ENCODE measurements around the gene CTXN3.

CTXN3 gene

DNA sequence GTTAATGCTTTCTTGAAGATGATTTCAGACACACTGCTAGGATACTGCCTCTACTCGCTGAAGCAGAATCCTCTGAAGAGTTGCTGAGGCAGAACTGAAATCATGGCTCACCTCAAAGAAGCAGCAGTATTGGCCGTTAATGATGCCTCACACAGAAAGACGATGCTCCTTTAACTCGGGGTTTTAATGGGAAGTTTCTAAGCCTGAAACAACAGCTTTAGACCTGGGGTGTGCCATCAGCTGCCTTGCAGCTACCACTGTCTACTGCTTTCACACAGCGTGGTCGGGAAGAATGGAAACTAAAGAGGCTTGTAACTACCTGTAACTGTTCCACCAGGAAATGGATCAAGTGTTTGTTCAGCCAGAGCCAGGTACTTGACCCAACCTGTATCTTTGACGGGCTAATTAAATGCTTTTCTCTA is at the start of gene CTXN3:
CTXN3 (plus strand) TSS at position 65 of the 422 bp plus-strand sequence. CDS start 8,440 bp downstream, outside the sequence.
- DNase-seq (ENCODE audit: low read depth in 3 of 3), result no peak

DNA sequence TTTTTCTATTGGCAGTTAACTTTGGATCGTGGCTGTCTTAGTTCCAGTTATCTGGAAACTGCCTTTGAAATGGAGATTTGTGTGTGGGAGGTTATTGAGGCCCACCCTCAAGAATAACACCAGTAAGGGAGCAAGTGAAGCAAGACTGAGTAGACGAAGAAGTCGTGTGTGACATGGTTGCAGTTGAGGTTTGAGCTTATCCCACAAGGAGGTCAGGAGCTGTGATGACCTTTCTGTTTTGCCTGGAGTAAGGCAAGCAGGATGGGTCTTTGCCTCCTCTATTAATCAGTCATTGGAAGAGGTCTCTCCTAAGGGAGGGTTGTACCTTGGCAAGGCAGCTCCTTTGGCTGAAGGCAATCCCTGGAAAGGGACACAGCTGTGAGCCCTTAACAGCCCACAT is 49.6 kb upstream of the CTXN3 start:
- no peak for DNase-seq (ENCODE audit: low read depth in 3 of 3)

DNA sequence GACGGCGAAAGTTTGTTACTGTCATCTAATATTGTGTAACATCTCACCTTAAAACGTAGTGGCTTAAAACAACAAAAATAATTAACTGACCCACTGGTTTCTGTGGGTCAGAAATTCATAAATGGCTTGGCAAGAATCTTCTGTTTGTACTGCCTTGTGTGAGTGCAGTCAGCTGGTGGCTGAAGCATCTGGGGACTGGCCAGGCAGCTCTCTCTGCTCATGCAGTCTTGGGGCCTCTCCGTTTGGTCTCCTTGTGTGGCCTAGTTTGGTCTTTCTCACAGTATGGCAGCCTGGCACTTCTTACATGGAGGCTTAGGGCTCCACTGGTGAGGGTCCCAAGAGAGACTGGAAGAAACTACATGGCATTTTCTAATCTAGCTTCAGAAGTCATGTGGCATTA is 49.0 kb upstream of the CTXN3 start:
- no peak for DNase-seq (ENCODE audit: low read depth in 3 of 3)

DNA sequence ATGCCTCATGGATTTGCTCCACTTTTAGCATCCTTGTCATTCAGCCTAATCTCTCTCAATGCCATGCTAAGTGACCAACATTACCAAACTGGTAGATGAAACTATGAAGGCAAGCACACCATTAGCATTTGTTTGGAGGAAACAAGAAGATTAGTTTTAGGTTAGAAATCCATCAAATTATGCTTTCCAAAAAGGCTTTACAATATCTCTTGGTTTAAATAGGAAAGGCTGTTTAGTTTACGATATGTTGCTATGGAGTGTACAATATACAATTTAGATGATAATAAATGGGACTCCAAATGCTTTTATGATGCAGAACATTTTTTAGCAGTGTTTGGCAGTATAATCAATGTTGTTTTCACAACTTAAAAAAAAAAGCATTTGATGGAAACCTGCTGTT is 47.8 kb upstream of the CTXN3 start:
- no peak for DNase-seq (ENCODE audit: low read depth in 3 of 3)

DNA sequence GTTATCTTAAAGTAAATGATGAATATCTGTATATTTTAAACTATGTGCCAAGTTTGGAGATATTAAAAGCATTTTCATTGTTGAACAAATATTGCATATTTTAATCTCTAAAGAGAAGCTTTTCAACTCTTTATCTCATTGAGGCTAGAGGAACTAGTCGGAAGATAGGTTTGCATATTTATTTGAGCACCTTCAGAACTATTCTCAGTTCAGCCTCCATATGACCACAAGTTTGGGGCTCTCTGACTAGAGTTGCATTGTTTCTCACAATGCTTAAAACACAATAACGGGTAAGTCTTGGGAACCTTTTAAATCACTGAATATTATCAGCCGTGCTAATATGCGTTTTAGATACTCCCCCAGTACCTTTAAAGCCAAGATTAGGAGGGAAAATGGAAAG is 47.3 kb upstream of the CTXN3 start:
- no peak for DNase-seq (ENCODE audit: low read depth in 3 of 3)

DNA sequence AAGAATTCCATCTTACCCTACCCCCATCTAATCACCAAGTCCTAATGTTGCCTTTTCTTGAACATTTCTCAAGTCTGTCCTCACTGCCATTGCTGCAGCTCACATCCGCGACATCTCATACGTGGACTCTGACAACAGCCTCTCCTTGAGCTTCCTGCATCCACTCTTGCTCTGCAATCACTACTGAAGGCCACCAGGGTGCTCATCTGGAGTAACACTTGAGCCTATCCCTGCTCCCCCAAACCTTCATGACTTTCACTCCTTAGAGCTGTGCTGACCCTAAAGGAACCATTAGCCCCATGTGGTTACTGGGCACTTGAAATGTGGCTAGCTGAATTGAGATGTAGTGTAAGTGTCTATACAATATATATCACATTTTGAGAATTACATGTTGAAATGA is 46.4 kb upstream of the CTXN3 start:
- no peak for DNase-seq (ENCODE audit: low read depth in 3 of 3)

DNA sequence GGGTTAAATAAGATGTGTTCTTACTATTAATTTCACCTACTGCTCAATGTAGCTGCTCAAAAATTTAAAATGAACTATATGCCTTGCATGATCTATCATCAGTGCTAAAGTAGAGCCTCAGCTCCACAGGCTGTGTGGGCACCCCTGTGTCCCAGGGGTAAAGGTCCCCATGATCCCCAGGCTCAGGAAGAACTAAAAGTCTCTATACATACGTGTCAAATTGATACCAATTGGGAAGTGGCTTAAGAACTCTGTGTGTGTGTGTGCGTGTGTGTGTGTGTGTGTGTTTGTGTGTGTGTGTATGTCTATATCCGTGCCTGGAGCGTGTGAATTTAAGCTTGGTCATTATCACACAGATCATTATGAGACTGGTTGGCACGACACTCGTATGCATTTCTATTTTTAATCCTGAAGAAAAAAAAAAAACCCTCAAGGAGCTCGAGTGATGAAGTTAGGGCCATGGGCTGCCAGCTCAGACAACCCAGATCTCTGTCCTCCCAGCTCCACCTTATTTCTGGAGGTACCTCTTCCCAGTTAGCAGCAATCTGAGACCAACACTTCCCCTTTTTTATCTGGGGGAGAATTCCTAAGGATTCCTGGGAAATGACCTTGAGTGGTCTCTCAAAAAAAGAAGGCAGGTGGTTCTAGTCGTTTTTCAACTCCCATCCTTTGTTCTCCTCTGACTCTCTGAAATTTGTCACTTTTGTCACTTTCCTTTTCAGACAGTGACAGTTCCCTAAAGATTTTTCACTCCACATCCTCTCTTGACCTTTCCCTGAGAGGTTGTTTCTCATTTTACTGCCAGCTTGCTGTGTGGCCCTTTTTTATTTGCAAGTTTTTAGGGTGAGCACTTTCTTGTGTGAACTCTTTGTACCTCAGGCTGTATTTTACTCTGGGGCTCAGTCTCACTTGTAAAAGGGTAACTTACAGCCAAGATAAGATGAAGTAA is 45.7 kb upstream of the CTXN3 start:
- DNase-seq (ENCODE audit: low read depth in 3 of 3), result no peak

DNA sequence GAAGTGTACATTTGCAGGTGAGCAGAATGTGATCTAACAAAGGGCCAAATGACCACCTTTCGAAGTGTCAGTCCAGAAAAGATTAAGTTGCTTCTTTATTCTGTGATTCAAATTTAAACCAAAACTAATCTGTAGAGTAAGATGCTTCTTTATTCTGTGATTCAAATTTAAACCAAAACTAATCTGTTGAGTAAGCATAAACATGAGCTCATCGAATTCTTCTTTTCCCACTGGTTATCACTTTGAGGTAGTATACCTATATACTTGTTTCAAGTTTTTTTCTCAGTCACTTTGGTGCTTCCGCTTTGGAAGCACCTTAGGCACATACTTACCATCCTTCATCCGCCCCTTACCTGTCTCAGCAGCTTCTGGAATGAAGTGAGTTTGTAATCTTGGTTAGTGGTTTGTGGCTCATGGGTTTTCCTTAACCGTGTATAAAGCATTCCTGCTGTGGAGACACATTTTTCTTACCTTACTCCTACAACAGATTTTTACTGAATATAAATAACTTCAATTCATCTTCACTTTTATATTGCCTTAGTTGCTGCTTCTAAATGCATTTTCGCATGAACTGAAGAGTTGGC is 40.7 kb upstream of the CTXN3 start:
- no peak for DNase-seq (ENCODE audit: low read depth in 3 of 3)

DNA sequence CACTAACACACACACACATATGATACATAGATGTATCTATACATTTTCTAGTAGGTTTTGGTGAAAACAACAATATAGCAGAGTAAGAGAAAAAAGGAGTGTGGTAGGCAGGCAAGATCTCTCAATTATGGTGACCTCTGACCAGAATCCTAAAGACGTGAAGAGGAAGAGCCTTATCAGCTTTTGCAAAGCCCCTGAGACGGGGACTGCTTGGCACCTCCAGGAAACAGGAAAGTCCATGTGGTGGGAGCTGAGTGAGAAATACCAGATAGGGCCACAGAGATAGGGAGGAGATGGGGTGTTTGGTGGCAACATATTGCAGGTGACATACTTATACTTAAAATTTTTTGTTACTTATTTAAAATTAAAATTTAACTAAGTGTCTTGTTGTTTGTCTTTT is 39.9 kb upstream of the CTXN3 start:
- no peak for DNase-seq (ENCODE audit: low read depth in 3 of 3)

DNA sequence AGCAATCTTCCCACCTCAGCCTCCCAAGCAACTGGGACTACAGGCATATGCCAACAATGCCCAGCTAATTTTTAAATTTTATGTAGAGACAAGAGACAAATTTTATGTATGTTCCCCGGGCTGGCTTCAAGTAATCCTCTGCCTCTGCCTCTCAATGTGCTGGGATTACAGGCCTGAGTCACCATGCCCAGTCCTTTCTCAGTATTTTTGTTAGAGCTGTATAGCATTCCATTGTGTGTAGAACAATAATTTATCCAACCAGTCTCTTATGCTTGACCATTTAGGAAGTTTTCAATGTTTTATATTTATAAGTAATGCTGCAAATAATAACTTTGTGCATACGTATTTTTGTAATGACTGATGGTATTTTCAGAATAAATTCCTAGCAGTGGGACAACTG is 38.9 kb upstream of the CTXN3 start:
- DNase-seq (ENCODE audit: low read depth in 3 of 3), result no peak

DNA sequence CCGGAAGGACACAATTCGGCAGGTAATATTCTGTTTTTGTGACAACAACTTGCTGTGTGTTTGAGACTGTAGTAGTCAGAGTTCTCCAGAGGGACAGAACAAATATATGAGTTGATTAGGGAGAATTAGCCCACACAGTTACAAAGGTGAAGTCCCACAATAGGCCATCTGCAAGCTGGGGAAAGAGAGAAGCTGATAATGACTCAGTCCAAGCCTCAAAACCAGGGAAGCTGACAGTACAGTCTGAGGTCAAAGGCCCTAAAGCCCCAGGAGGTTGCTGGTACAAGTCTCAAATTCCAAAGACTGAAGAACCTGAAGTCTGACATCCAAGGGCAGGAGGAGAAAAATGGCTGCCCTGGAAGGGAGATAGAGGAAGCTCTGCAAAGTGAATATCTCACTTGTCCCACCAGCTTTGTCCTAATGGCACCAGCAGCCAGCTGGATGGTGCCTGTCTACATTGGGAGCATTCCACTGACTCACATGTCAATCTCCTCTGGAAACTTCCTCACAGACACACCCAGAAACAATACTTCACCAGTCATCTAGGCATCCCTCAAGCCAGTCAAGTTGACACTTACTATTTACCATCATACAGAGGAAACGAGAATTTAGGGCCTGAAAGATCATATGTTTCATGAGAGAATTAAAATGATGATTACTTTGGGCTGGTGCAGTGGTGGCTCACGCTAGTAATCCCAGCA is 36.3 kb upstream of the CTXN3 start:
- DNase-seq (ENCODE audit: low read depth in 3 of 3), result no peak

DNA sequence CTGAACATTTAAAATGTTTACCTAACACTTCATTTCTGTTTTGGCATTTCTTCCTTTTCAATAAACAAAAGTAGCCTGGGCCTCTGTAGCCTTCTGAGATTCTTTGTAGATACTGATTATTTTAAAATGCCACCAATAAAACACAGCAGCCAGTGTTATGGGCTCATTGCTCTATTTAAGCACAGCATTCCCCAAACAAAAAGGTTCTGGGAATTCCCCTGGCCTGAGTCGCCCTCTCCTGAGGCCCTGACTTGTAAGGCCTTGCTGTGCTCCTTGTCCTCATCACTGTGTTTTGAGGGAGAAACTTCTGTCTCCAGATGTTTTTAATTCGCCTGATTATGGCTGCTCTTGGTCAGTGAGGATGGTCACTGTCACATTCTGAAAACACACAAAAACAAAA is 33.0 kb upstream of the CTXN3 start:
- no peak for DNase-seq (ENCODE audit: low read depth in 3 of 3)

DNA sequence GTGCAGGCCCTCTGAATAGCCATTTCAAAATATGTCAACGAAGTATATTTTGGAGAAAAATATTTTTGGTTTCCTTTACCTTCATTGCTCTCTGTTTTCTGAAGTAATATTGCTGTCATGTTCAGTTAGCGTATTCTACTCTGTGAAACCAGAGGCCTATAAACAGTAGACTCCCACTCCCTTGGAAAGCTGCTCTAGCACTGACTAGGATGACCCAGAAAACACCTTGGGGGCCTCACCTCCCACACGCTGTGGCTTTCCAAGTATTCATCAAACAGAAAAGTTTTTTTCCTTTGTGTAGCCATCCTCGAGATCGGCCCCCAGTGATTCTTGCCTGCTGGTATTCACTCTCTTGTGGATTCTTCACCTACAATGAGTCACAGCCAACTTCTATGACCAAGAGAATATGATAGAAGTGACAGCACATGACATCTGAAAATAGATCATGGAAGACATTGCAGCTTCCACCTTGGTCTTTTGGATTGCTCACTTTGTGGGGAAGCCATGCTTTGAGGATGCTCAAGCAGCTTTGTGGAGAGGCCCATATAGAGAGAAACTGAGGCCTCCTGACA is 28.9 kb upstream of the CTXN3 start:
- DNase-seq (ENCODE audit: low read depth in 3 of 3), result no peak

DNA sequence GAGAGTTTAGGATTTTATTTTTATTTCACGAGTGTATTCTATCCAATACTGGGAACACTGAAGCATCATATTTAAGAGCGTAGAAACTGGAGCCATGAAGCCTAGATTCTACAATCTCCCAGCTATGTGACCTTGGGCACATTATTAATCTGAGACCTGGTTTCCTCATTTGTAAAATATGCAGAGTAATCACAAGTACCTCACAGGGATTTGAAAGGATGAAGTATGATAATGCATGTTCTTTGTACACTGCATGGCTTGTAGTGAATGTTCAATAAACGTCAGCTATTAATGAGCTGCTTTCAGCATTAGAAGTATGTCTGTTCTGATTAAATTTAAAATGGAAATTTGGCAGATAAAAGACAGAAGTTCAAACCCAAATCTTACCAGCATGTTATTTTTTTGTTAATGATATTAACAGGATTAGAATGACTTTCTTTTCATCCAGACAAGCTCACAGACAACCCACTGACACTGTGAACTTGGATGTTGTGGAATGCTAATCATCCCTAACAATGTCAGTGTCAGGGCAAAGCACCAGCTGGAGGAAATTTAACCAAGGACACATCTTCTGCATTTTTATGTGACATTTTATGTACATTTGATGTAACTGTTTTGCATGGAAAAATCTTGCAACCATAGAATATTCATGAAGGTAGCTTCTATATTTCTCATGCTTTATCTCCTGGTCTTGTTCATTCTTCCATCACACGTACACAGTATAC is 27.1 kb upstream of the CTXN3 start:
- no peak for DNase-seq (ENCODE audit: low read depth in 3 of 3)

DNA sequence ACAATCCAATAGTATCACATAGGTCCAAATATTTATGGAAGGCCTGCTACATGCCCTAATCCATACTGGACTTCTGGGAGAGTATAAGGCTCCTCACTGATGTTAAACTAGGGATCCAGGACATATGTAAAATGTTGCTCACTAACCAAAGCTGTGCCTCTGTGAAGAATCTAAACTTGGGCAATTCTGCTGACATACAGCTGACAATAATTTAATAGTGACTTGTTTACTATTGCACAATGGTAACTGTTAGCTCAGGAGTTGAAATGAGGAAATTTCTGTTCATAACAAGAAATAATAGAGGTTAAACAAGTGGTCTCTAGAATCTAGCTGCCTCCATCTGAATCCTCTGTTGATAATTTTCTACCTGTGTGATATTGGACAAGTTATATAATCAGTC is 14.9 kb upstream of the CTXN3 start:
- DNase-seq (ENCODE audit: low read depth in 3 of 3), result no peak

DNA sequence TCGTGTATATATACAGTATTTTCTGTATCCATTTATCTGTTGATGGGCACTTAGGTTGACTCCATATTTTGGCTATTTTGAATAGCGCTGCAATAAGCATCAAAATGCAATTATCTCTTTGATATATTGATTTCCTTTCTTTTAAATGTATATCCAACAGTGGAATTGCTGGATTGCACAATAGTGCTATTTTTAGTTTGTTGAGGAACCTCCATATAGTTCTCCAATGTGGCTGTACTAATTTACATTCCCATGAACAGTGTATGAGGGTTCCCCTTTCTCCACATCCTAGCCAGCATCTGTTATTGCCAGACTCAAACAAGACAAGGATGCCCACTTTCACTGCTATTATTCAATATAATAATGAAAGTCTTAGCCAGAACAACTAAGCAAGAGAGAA is 9.1 kb upstream of the CTXN3 start:
- no peak for DNase-seq (ENCODE audit: low read depth in 3 of 3)

DNA sequence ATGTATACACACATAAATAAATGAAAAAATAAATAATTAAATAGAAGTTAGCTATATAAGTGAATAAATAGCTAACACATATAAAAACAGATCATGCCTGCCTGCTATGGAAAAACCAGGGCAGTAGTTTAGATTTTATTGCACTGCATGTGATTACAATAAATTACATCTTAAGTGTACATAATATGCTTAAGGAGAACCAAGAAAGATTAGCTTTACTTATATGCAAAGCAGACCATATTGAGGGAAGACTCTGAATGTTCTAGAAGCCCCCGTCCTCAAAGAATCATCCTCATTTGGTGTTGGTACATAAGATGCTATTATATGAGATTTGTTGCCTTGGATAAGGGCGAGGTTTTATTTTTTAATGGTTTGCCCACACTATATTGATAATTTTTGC is 5.9 kb upstream of the CTXN3 start:
- no peak for DNase-seq (ENCODE audit: low read depth in 3 of 3)

DNA sequence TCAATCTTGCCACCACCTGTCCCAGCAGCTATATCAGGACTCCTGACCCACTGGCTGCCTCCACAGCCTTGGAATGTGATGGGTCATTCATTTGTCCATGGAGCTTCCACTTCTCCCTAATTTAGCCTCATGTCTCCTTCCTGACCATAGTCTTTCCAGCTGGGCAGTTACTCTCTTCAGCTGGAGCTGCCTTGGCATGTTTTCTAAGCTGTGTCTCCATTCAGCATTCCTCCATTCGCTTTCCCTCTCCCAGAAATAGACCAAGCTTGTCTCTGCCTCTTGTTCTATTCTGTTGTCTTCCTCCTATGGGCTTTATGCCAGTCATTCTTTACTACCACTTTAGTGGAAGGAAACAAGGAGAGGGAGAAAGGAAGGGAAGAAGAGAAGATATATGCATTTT is 5.3 kb upstream of the CTXN3 start:
- no peak for DNase-seq (ENCODE audit: low read depth in 3 of 3)

DNA sequence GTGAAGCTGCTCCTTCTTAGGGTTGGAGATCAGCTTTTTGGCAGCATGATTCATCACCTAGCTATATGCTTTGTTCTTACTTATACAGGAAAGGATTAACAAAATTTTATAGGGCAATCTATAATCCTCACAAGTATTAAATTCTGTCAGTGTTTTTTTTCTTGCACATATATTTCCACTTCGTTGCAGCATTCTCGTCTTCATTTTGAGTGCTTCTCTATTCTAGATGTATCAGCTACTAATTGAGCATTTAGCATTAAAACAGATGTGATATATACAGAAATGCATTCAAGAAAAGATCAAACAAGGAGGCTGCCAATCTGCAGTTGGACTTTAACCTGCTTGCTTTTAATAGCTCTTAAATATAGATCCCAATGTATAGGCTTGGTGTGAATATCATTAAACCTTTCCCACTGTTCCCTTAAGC is 3.6 kb upstream of the CTXN3 start:
- no peak for DNase-seq (ENCODE audit: low read depth in 3 of 3)

DNA sequence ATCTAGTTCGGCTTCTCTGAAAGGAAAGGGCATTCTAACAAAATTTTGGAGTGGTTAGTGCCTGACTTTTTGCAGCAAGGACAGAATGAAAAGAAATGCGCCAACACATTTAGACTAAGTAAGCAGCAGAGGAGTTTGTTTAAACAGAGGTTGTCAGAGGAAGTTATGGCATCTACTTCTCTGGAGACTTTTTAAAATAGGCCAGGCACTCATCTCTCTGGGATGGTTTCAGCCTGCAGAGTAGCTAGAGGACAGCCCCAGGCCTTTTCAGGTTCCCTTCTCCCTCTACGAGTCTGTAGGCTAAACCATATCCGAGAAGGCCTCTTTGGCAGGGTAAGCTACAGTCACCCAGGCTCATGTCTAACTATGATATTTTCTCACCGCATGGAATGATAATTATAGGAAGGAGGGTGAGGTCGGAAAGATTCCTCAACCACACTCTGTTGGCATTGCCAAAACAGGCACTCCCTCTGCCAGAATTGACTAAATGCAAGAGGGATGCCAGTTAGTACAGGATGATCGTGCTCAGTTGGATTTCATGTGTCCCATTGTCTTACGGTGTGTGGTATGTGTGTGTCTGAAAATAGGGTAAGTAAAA is 1.4 kb upstream of the CTXN3 start:
- no peak for DNase-seq (ENCODE audit: low read depth in 3 of 3)

DNA sequence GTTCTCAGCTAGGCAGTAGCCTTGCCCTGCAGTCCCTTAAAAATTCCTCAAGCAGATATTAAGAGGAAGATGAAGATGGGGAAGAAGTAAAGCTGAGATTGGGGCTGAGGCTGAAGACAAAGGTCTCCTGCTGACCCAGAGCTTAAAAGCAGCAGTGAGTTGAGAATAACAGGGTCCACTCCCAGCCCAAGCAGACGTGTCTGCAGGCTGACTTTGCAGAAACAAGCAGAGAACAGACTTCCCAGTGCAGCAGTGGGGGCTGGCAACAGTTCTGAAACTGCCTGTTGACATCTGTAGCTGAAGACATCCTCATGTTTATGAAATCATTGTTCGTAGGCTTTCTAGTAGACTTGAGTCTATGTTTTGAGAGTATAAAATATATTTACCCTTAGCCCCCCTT is 1.1 kb downstream of the CTXN3 start:
- DNase-seq (ENCODE audit: low read depth in 3 of 3), result no peak

Measured in stimulated activated CD4-positive, alpha-beta T cell treated with anti-CD3 and anti-CD28 coated beads, TNF-alpha, amount 100 ng/mL, for 24 hours (primary cell).